SK-N-SH (cell line): ENCODE data around the gene NOTCH2. TPM values are rescaled to one million over a fixed set of nuclear protein-coding genes. Genes with fewer than 3 reads are reported as not detected.

Source experiments
- CTCF ChIA-PET: fragments of 300-600, 350-600 bp; formaldehyde crosslinking; extraction: SDS; loops from one replicate; lab custom pipeline; 2021; lab: Yijun Ruan, JAX
- POLR2A ChIA-PET: fragments of 350-600 bp; sonication (Branson Sonifier 250); formaldehyde crosslinking; extraction: SDS; loops from one replicate; lab custom pipeline; 2020; ENCODE audit warnings: antibody characterized with exemption, inconsistent platforms; lab: Yijun Ruan, JAX
- DNase-seq: peaks from one replicate; pipeline ENCODE4 v3.0.0; 2012
- H2AFZ ChIP-seq: fragments of 200-600 bp; sonication (generic); 2 replicates; pipeline ENCODE4 v1.8.1; 2016; ENCODE audit warnings: antibody characterized with exemption, mild to moderate bottlenecking, low read depth
- H3F3A ChIP-seq: fragments of 200-600 bp; sonication (generic); replicated peaks from 2 replicates; pipeline ENCODE3; 2016; ENCODE audit warnings: antibody characterized with exemption, mild to moderate bottlenecking; ENCODE audit not compliant: insufficient read depth
- H3K27ac ChIP-seq, 2 experiments: fragments of 200-500 bp in 1 of 2; fragments of 200-600 bp in 1 of 2; sonication (Bioruptor generic) in 1 of 2; sonication (generic), shearing (Covaris generic) in 1 of 2; 2 replicates each; pipeline versions ENCODE4 v1.5.1 to v1.6.1; 2014 to 2016; ENCODE audit warnings: low read depth in 2 of 2, inconsistent platforms in 1 of 2, low read length in 1 of 2, mild to moderate bottlenecking in 1 of 2, mixed read lengths in 1 of 2
- H3K27me3 ChIP-seq: fragments of 200-600 bp; sonication (generic), shearing (Covaris generic); 2 replicates; pipeline ENCODE4 v1.6.1; 2016; ENCODE audit warnings: mixed run types; ENCODE audit not compliant: insufficient read depth
- H3K36me3 ChIP-seq, 2 experiments: fragments of 200-500 bp in 1 of 2; fragments of 200-600 bp in 1 of 2; sonication (Bioruptor generic) in 1 of 2; sonication (generic) in 1 of 2; replicated peaks in 1 of 2; 2 replicates each; pipeline versions ENCODE3 to v1.5.1; 2014 to 2016; ENCODE audit warnings: low read length in 1 of 2, mild to moderate bottlenecking in 1 of 2; ENCODE audit not compliant: insufficient read depth in 2 of 2, control insufficient read depth in 1 of 2
- H3K4me1 ChIP-seq, 2 experiments: fragments of 200-500 bp in 1 of 2; fragments of 200-600 bp in 1 of 2; sonication (Bioruptor generic) in 1 of 2; sonication (generic), shearing (Covaris generic) in 1 of 2; 2 replicates each; pipeline versions ENCODE4 v1.5.1 to v1.6.1; 2014 to 2016; ENCODE audit warnings: low read depth in 1 of 2, low read length in 1 of 2, mixed run types in 1 of 2; ENCODE audit not compliant: insufficient read depth in 2 of 2, control insufficient read depth in 1 of 2
- H3K4me2 ChIP-seq: fragments of 200-600 bp; sonication (generic), shearing (Covaris generic); 2 replicates; pipeline ENCODE4 v1.6.1; 2017; ENCODE audit warnings: mixed run types
- H3K4me3 ChIP-seq, 2 experiments: fragments of 200-500 bp in 1 of 2; fragments of 200-600 bp in 1 of 2; sonication (Bioruptor generic) in 1 of 2; sonication (generic), shearing (Covaris generic) in 1 of 2; 2 replicates each; pipeline versions ENCODE4 v1.5.1 to v1.8.1; 2014 to 2016; ENCODE audit warnings: low read depth in 2 of 2, inconsistent platforms in 1 of 2, low read length in 1 of 2, mild to moderate bottlenecking in 1 of 2, mixed read lengths in 1 of 2, moderate library complexity in 1 of 2
- H3K79me2 ChIP-seq: fragments of 200-600 bp; sonication (generic); 2 replicates; pipeline ENCODE4 v1.8.1; 2017; ENCODE audit warnings: mild to moderate bottlenecking; ENCODE audit not compliant: insufficient read depth
- H3K9ac ChIP-seq: fragments of 200-600 bp; sonication (generic); 2 replicates; pipeline ENCODE4 v1.6.1; 2017; ENCODE audit warnings: mixed run types
- H3K9me2 ChIP-seq: fragments of 200-600 bp; sonication (generic); 2 replicates; pipeline ENCODE4 v1.6.1; 2017; ENCODE audit warnings: mixed run types
- H3K9me3 ChIP-seq: fragments of 200-600 bp; sonication (generic); 2 replicates; pipeline ENCODE4 v1.6.1; 2017; ENCODE audit warnings: mixed run types, mild to moderate bottlenecking, moderate library complexity
- H4K20me1 ChIP-seq: fragments of 200-600 bp; sonication (generic); 2 replicates; pipeline ENCODE4 v1.6.1; 2017; ENCODE audit warnings: mild to moderate bottlenecking, mixed run types; ENCODE audit not compliant: insufficient read depth
- FOSL2 ChIP-seq: IDR thresholded peaks from 2 replicates; pipeline ENCODE4 v1.4.0; 2012; ENCODE audit warnings: low read depth, mild to moderate bottlenecking, moderate library complexity, borderline replicate concordance
- GABPA ChIP-seq: IDR thresholded peaks from 2 replicates; pipeline ENCODE4 v1.4.0; 2012; ENCODE audit warnings: low read depth, mild to moderate bottlenecking
- NFIC ChIP-seq: IDR thresholded peaks from 2 replicates; pipeline ENCODE4 v1.4.0; 2012; ENCODE audit warnings: borderline replicate concordance
- NRF1 ChIP-seq: IDR thresholded peaks from 2 replicates; pipeline ENCODE4 v1.6.1; 2012; ENCODE audit warnings: low read depth, mild to moderate bottlenecking, low read length
- POLR2AphosphoS5 ChIP-seq: IDR thresholded peaks from 2 replicates; pipeline ENCODE4 v1.6.1; 2012; ENCODE audit warnings: low read depth, low read length
- RAD21 ChIP-seq: IDR thresholded peaks from 2 replicates; pipeline ENCODE4 v1.6.1; 2012; ENCODE audit warnings: mild to moderate bottlenecking, low read length
- RXRA ChIP-seq: IDR thresholded peaks from 2 replicates; pipeline ENCODE4 v1.4.0; 2012; ENCODE audit warnings: low read depth, mild to moderate bottlenecking, borderline replicate concordance
- SIN3A ChIP-seq: IDR thresholded peaks from 2 replicates; pipeline ENCODE4 v1.6.1; 2012; ENCODE audit warnings: low read depth, mild to moderate bottlenecking, low read length, moderate library complexity, borderline replicate concordance
- polyA plus RNA-seq, 3 experiments: library from polyadenylated mRNA; depleted of rRNA; stranded (reverse); fragments of >200 nt; gene quantifications; 2 replicates each; pipeline ENCODE4 v1.2.3, GENCODE V29; 2012
- TF ChIP-seq, protein P1 (sequence below): IDR thresholded peaks from 2 replicates; pipeline ENCODE4; 2012
- TF ChIP-seq, protein P2 (sequence below): fragments of 200-600 bp; sonication (generic); IDR thresholded peaks from 2 replicates; pipeline ENCODE4 v1.6.1; 2017; ENCODE audit warnings: antibody characterized with exemption, mild to moderate bottlenecking, moderate library complexity

The NOTCH2 gene
- polyA plus RNA-seq, 1 of the 3 experiments (the other 2 are of a cell fraction): 23.0 TPM

DNA sequence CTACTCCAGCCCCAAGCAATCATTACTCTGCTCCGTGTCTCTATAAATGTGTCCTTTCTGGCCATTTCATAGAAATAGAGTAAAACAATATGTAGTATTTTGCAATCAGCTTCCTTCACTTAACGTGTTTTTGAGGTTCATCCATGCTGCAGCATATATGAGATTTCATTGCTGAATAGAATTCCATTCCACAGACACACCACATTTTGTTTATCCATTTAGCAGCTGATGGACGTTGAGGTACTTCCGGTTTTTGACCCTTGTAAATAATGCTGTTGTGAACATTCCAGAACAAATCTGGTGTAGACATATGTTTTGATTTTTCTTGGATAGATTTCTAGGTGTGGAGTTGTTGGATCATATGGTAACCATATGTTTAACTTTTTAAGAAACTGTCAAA is 203.8 kb downstream of the NOTCH2 start (continued):
- TF ChIP-seq NRF1: no peak
- TF ChIP-seq POLR2AphosphoS5: no peak
- TF ChIP-seq SIN3A: no peak

DNA sequence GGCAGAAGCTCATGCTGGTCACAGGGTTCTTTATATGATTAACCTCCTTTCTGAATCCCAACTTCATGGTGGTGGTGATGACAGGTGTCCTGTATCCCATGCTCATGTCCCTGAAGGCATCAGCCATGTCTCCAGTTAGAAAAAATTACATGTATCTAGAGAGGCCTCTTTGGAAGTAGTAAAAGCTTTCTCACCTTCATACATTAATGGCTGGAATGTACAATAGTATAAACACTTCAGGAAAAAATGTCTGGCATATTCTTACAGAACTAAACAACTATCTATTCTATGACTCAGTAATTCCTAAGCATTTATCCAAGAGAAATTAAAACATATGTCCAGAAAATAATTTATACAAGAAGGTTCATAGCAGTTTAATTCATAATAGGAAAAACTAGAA is 207.2 kb downstream of the NOTCH2 start:
- Histone ChIP-seq H3K9me2 (no peaks in the 10 kb centered on the region), H3K4me3 (no peak overlapping the region), H2AFZ (no peak overlapping the region), H3K27me3 (no peaks in the 10 kb centered on the region), H4K20me1 (no peaks in the 10 kb centered on the region), H3K9me3 (no peaks in the 10 kb centered on the region), H3K4me2 (no peak overlapping the region), H3K27ac (no peak overlapping the region), H3K79me2 (no peaks in the 10 kb centered on the region), H3K9ac (no peak overlapping the region), H3F3A (peaks cover 6% of the 10 kb centered on the region), H3K4me1 (peaks cover 0 to 11% of the 10 kb centered on the region in 2 experiments; a peak in 2 of 4 replicates), H3K36me3 (no peaks in the 10 kb centered on the region)
- no peak for DNase-seq
- ChIA-PET CTCF (no interaction called here), POLR2A (no interaction called here)
- TF ChIP-seq NFIC (no peak), RXRA (no peak), GABPA (no peak), RAD21 (no peak), FOSL2 (no peak)
- TF ChIP-seq, protein P1, sequence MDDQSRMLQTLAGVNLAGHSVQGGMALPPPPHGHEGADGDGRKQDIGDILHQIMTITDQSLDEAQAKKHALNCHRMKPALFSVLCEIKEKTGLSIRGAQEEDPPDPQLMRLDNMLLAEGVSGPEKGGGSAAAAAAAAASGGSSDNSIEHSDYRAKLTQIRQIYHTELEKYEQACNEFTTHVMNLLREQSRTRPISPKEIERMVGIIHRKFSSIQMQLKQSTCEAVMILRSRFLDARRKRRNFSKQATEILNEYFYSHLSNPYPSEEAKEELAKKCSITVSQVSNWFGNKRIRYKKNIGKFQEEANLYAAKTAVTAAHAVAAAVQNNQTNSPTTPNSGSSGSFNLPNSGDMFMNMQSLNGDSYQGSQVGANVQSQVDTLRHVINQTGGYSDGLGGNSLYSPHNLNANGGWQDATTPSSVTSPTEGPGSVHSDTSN: no peak
- TF ChIP-seq, protein P2, sequence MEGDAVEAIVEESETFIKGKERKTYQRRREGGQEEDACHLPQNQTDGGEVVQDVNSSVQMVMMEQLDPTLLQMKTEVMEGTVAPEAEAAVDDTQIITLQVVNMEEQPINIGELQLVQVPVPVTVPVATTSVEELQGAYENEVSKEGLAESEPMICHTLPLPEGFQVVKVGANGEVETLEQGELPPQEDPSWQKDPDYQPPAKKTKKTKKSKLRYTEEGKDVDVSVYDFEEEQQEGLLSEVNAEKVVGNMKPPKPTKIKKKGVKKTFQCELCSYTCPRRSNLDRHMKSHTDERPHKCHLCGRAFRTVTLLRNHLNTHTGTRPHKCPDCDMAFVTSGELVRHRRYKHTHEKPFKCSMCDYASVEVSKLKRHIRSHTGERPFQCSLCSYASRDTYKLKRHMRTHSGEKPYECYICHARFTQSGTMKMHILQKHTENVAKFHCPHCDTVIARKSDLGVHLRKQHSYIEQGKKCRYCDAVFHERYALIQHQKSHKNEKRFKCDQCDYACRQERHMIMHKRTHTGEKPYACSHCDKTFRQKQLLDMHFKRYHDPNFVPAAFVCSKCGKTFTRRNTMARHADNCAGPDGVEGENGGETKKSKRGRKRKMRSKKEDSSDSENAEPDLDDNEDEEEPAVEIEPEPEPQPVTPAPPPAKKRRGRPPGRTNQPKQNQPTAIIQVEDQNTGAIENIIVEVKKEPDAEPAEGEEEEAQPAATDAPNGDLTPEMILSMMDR: no peak

Other genes with a start within 250 kb of the NOTCH2 start
- gene ADAM30, start 173.1 kb downstream of the NOTCH2 start, polyA plus RNA-seq (2012; rRNA removed): not detected in 2 replicates
- 15.2 and 20.1 TPM in 2 replicates for gene SEC22B, start 106.9 kb upstream of the NOTCH2 start, polyA plus RNA-seq (2012; rRNA removed)